PC-3 (cell line): ENCODE results near the gene SPEF1. TPM values are rescaled to one million over a fixed set of nuclear protein-coding genes. Genes with fewer than 3 reads are reported as not detected.

Experiments
- ATAC-seq: fragments of 200-7000 bp; cut with Tn5 transposase; 2 replicates; pipeline ENCODE4 v1.9.1; 2020; ENCODE audit warnings: mild to moderate bottlenecking, moderate library complexity
- BruUV-seq: library from RNA; stranded (reverse); fragments of 400-500 nt; replicated peaks from 2 replicates; lab custom pipeline; 2021; lab: Mats Ljungman, UMichigan
- CTCF ChIA-PET: fragments of 300-600 bp; sonication (Branson Sonifier 250); formaldehyde crosslinking; loops from one replicate; lab custom pipeline; 2022; ENCODE audit warnings: antibody characterized with exemption; lab: Charles Lee
- POLR2A ChIA-PET: fragments of 300-600 bp; sonication (Branson Sonifier 250); formaldehyde crosslinking; loops from one replicate; lab custom pipeline; 2022; ENCODE audit warnings: antibody characterized with exemption; ENCODE audit not compliant: unreplicated experiment; lab: Charles Lee
- DNase-seq: peaks from one replicate; pipeline ENCODE4 v3.0.0-alpha.2; 2015
- H2AFZ ChIP-seq: fragments of 300-600 bp; sonication (generic); 2 replicates; pipeline ENCODE4 v1.6.0; 2016; ENCODE audit warnings: antibody characterized with exemption, low read length
- H3F3A ChIP-seq: fragments of 300-600 bp; sonication (generic); one replicate; pipeline ENCODE4 v1.6.0; 2017; ENCODE audit warnings: antibody characterized with exemption, low read length, control low read depth, mild to moderate bottlenecking; ENCODE audit not compliant: unreplicated experiment
- H3K27ac ChIP-seq: fragments of 300-600 bp; sonication (generic); 2 replicates; pipeline ENCODE4 v1.5.1; 2016; ENCODE audit warnings: mild to moderate bottlenecking, low read length
- H3K27me3 ChIP-seq: fragments of 300-600 bp; sonication (generic); 2 replicates; pipeline ENCODE4 v1.6.1; 2016; ENCODE audit warnings: low read length, mixed read lengths
- H3K36me3 ChIP-seq: fragments of 300-600 bp; sonication (generic); 2 replicates; pipeline ENCODE4 v1.6.1; 2016; ENCODE audit warnings: low read depth, mixed run types, low read length, mixed read lengths
- H3K4me1 ChIP-seq: fragments of 300-600 bp; sonication (generic); 2 replicates; pipeline ENCODE4 v1.5.1; 2016; ENCODE audit warnings: low read length; ENCODE audit not compliant: insufficient read depth
- H3K4me2 ChIP-seq: fragments of 300-600 bp; sonication (generic); 2 replicates; pipeline ENCODE4 v1.6.0; 2016; ENCODE audit warnings: low read length
- H3K4me3 ChIP-seq: fragments of 300-600 bp; sonication (generic); 2 replicates; pipeline ENCODE4 v1.5.1; 2016; ENCODE audit warnings: mild to moderate bottlenecking, low read length, mixed read lengths
- H3K79me2 ChIP-seq: fragments of 300-600 bp; sonication (generic); 2 replicates; pipeline ENCODE4 v1.6.1; 2017; ENCODE audit warnings: low read length, mixed read lengths
- H3K9ac ChIP-seq: fragments of 300-600 bp; sonication (generic); 2 replicates; pipeline ENCODE4 v1.6.0; 2016; ENCODE audit warnings: mild to moderate bottlenecking, low read length
- H3K9me2 ChIP-seq: fragments of 300-600 bp; sonication (generic); replicated peaks from 2 replicates; pipeline ENCODE4 v1.6.1; 2016; ENCODE audit warnings: mixed run types, low read length, mixed read lengths
- H3K9me3 ChIP-seq: fragments of 300-600 bp; sonication (generic); 2 replicates; pipeline ENCODE4 v1.6.1; 2016; ENCODE audit warnings: low read length, mixed read lengths
- H4K20me1 ChIP-seq: fragments of 300-600 bp; sonication (generic); 2 replicates; pipeline ENCODE4 v1.6.1; 2016; ENCODE audit warnings: low read length, mixed read lengths
- CTCF ChIP-seq: fragments of 300-600 bp; sonication (generic); conservative IDR thresholded peaks from 2 replicates; pipeline ENCODE4 v1.5.1; 2017; ENCODE audit warnings: antibody characterized with exemption, low read depth, mild to moderate bottlenecking, low read length
- EZH2 ChIP-seq: fragments of 300-600 bp; sonication (generic); IDR thresholded peaks from one replicate; pipeline ENCODE4 v1.6.1; 2017; ENCODE audit warnings: antibody characterized with exemption, mild to moderate bottlenecking, low read length; ENCODE audit not compliant: unreplicated experiment
- EZH2phosphoT487 ChIP-seq: fragments of 300-600 bp; sonication (generic); IDR thresholded peaks from 2 replicates; pipeline ENCODE4 v1.6.1; 2018; ENCODE audit warnings: mild to moderate bottlenecking, antibody characterized with exemption, low read length, borderline replicate concordance
- intact Hi-C: fragments of 100-400 bp; cut with micrococcal nuclease; formaldehyde crosslinking; loops from 2 replicates; pipeline ENCODE4 v1.9.0; 2023
- total RNA-seq: library from RNA; depleted of rRNA; stranded (reverse); fragments of >200 nt; gene quantifications from 2 replicates; pipeline ENCODE4 v1.2.3, GENCODE V29; 2014

SPEF1 gene
- total RNA-seq, 1 experiment from 2014 or later = 2.0 TPM

- H4K20me1 ChIP-seq = peaks cover 20% of the 10 kb centered on the region
- CTCF ChIA-PET = no interaction called here
- H3K27me3 ChIP-seq = no peaks in the 10 kb centered on the region
- H3K36me3 ChIP-seq = 0 out of 2 replicates have a peak, but pooled peaks cover 3% of the 10 kb centered on the region
- no peaks in the 10 kb centered on the region for H3K9me3 ChIP-seq
- H3K9me2 ChIP-seq = no peaks in the 10 kb centered on the region
- H2AFZ ChIP-seq = no peak overlapping the region
- DNase-seq = peak; percentile 21
- peaks cover 27% of the 10 kb centered on the region for H3K4me1 ChIP-seq
- no peak overlapping the region for H3K9ac ChIP-seq
- peak overlapping the region; percentile 28; the same call in 1 of the 2 replicates for H3K4me2 ChIP-seq
- no TSS peak for BruUV-seq
- no peaks in the 10 kb centered on the region for H3F3A ChIP-seq
- H3K27ac ChIP-seq = no peak overlapping the region
- no peak overlapping the region for H3K4me3 ChIP-seq
- no peak for ATAC-seq
- peaks cover 34% of the 10 kb centered on the region for H3K79me2 ChIP-seq
- POLR2A ChIA-PET = no interaction called here
- TF ChIP-seq EZH2 = no peak
- TF ChIP-seq CTCF = no peak
- TF ChIP-seq EZH2phosphoT487 = no peak
- intact Hi-C loops = no loop called here
These were observed 7.5 kb upstream of the SPEF1 start for GRCh38 chr20:3788685-3789155.

- peak overlapping the region; percentile 90 for H2AFZ ChIP-seq
- H3K4me1 ChIP-seq = peaks cover 36% of the 10 kb centered on the region
- no peak for TF ChIP-seq CTCF
- TF ChIP-seq EZH2 = no peak
- TF ChIP-seq EZH2phosphoT487 = no peak
- CTCF ChIA-PET = interaction anchor here (0.6 to 3.0 kb wide), 3 partner anchors 24 to 33 kb away, joined by 3 to 16 read pairs (median 13); partner anchors contain the start of gene AP5S1
- BruUV-seq = TSS peak; percentile 69
- no peaks in the 10 kb centered on the region for H3K27me3 ChIP-seq
- 0 out of 2 replicates have a peak, but pooled peaks cover 3% of the 10 kb centered on the region for H3K36me3 ChIP-seq
- 0 out of 2 replicates have a peak overlapping the region, but pooled peaks have one; percentile 16 for H3K27ac ChIP-seq
- ATAC-seq (no peak), DNase-seq (peak; percentile 18)
- peak overlapping the region; percentile 77 for H3K4me3 ChIP-seq
- H4K20me1 ChIP-seq = peaks cover 28% of the 10 kb centered on the region
- peaks cover 3% of the 10 kb centered on the region for H3F3A ChIP-seq
- POLR2A ChIA-PET = interaction anchor here (0.5 to 1.0 kb wide), 4 partner anchors 16 to 58 kb away, joined by 3 to 5 read pairs (median 4); partner anchors contain the start of gene AP5S1
- H3K9me2 ChIP-seq = no peaks in the 10 kb centered on the region
- intact Hi-C loops = loop anchor here (1.0 kb wide), 3 partner anchors 9 to 68 kb away; partner anchors contain the start of genes AP5S1 and CDC25B
- H3K79me2 ChIP-seq = peaks cover 40% of the 10 kb centered on the region
- peak overlapping the region; percentile 82 for H3K9ac ChIP-seq
- H3K4me2 ChIP-seq = peak overlapping the region; percentile 81
- H3K9me3 ChIP-seq = no peaks in the 10 kb centered on the region
These were observed 6.2 kb upstream of the SPEF1 start for GRCh38 chr20:3787324-3788014.
